Mucosa of gallbladder (tissue), 1 donor: ENCODE data around the gene EEIG2. TPM values are rescaled to one million over a fixed set of nuclear protein-coding genes. Genes with fewer than 3 reads are reported as not detected.
A peak's percentile ranks its signal among the peaks of the same experiment; 100 is the strongest.
"Not testable (repeated sequence)": the region's sequence is repeated elsewhere in the genome, so short reads cannot be mapped to it uniquely, and the experiment has no call there.

Experiments
- DNase-seq: peaks from one replicate; pipeline ENCODE4 v3.0.0-alpha.2; 2020; ENCODE audit warnings: low spot score
- total RNA-seq: library from RNA; stranded (reverse); gene quantifications from one replicate; pipeline ENCODE4 v1.2.1, GENCODE V29; 2021
- donor health status: DM: no; HTN: no; CAD: no.

Gene EEIG2
- total RNA-seq: 20.7 TPM

GRCh38 chr1:108559215-108560186, at the start of gene EEIG2:
EEIG2 (plus strand) TSS chr1:108560100; CDS start chr1:108560429, 329 bp downstream.
- DNase-seq: peak; percentile 91

- DNase-seq: no peak
Measured at GRCh38 chr1:108511764-108512163, 48.1 kb upstream of the EEIG2 start.

- DNase-seq: no peak
Measured at GRCh38 chr1:108512239-108513043, 47.5 kb upstream of the EEIG2 start.

GRCh38 chr1:108513044-108513415, 46.9 kb upstream of the EEIG2 start:
- DNase-seq: no peak

GRCh38 chr1:108513914-108514313, 46.0 kb upstream of the EEIG2 start:
- DNase-seq: not testable (repeated sequence)

- not testable (repeated sequence) for DNase-seq
Measured at GRCh38 chr1:108517301-108517897, 42.5 kb upstream of the EEIG2 start.

- DNase-seq: no peak
Measured at GRCh38 chr1:108521990-108522393, 37.9 kb upstream of the EEIG2 start.

- no peak for DNase-seq
Measured at GRCh38 chr1:108523829-108524228, 36.1 kb upstream of the EEIG2 start.

- no peak for DNase-seq
Measured at GRCh38 chr1:108524676-108525075, 35.2 kb upstream of the EEIG2 start.

- no peak for DNase-seq
Measured at GRCh38 chr1:108527135-108527534, 32.8 kb upstream of the EEIG2 start.

- DNase-seq: no peak
Measured at GRCh38 chr1:108527837-108528236, 32.1 kb upstream of the EEIG2 start.

GRCh38 chr1:108531444-108531843, 28.5 kb upstream of the EEIG2 start:
- DNase-seq: no peak

- DNase-seq: no peak
Measured at GRCh38 chr1:108532730-108533129, 27.2 kb upstream of the EEIG2 start.

GRCh38 chr1:108533351-108534083, 26.4 kb upstream of the EEIG2 start:
- no peak for DNase-seq

GRCh38 chr1:108534759-108535158, 25.1 kb upstream of the EEIG2 start:
- no peak for DNase-seq

- not testable (repeated sequence) for DNase-seq
Measured at GRCh38 chr1:108535315-108535897, 24.5 kb upstream of the EEIG2 start.

- DNase-seq: not testable (repeated sequence)
Measured at GRCh38 chr1:108536021-108536420, 23.9 kb upstream of the EEIG2 start.

- not testable (repeated sequence) for DNase-seq
Measured at GRCh38 chr1:108536791-108537190, 23.1 kb upstream of the EEIG2 start.

- DNase-seq: no peak
Measured at GRCh38 chr1:108537976-108538375, 21.9 kb upstream of the EEIG2 start.

- DNase-seq: no peak
Measured at GRCh38 chr1:108540977-108541376, 18.9 kb upstream of the EEIG2 start.

GRCh38 chr1:108541861-108542260, 18.0 kb upstream of the EEIG2 start:
- no peak for DNase-seq
